Measurements from ENCODE around the gene OR4D6.
"Not testable (repeated sequence)": the region's sequence is repeated elsewhere in the genome, so short reads cannot be mapped to it uniquely, and the experiment has no call there.

Gene OR4D6

DNA sequence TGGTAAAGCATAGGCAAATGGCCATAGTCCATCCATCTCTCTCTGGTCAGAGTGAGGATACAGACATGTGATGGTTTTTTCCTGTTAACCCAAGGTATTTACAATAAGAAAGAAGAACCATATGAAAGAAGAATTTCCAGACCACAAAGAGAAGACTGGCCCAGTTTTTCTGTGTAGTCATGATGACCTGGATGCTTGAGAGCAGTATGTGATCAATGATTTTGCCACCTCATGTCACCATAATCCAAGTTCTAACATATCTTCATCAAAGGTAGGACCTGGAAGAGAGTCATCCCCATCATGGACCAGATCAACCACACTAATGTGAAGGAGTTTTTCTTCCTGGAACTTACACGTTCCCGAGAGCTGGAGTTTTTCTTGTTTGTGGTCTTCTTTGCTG is at the start of gene OR4D6:
TSS of gene OR4D6 (plus strand) at position 301 of the 400 bp plus-strand sequence. CDS start at position 301, 0 bp downstream.
- no peak for DNase-seq

DNA sequence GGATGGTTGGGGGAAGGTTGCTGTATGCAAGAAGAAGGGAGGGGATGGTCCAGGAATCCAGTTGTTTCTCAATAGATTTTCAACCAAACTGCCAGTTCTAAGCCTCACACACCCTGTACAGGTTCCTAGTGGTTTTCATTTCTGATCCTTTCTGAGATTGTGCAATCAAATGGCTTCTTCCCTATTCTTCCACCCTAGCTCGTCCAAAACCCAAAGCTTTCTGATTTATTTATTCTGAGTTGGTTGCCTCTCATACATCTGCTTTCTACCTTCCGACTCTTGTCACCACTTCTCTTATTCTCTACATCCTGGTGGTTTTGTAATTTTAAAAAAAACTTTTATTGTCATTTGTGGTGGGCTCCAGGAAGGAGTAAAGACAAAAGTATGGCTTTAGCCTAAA is 43.1 kb upstream of the OR4D6 start:
- DNase-seq: no peak

DNA sequence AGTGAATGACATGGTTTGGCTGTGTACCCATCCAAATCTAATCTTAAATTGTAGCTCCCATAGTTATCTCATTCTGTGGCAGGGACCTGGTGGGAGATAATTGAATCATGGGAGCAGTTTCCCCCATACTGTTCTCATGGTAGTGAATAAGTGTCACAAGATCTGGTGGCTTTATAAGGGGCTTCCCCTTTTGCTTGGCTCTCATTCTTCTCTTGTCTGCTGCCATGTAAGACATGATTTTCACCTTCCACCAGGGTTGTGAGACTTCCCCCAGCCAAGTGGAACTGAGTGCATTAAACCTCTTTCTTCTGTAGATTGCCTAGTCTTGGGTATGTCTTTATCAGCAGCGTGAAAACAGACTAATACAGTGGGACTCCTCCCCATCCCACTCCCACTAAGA is 41.6 kb upstream of the OR4D6 start:
- no peak for DNase-seq

DNA sequence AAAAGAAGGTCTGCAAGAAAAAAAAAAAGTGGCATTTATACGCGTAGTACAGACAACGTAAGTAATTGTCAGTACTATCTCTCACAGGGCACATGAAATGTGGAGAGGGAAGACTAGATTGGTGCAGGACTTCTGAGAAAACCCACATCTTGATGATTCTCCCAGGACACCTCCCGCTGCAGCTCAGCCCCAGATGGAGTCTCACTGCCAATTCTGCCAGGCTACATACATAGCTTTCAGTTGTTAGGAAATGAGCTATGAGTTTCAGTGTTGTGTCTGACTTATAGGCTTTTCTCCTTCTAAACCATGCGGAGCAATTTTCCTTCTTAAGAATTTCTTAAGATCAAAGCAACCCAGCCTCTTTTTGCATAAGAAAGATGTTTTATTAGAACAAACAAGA is 40.1 kb upstream of the OR4D6 start:
- DNase-seq: no peak

- DNase-seq: no peak
Measured at GRCh38 chr11:59417023-59417422, 39.7 kb upstream of the OR4D6 start.

DNA sequence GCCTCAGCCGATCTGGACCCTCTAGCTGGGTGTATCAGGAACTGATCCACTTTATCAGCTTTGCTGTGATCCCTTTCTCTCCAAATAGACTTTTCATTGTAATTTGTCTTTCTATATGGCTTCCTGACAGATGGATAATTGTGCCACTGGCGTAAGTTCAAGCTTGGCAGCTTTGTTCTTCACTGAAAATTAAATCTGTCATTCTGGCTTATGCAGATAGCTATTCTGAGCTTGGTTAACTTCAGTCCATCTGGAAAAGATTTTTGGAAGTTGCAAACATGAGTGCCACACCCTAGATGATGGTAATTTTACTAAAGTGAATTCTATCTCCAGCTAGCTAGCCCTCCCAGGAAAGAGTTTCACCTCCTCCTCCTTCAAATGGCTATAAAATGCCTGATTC is 38.6 kb upstream of the OR4D6 start:
- DNase-seq: no peak

- DNase-seq: no peak
Measured at GRCh38 chr11:59423835-59424234, 32.9 kb upstream of the OR4D6 start.

GRCh38 chr11:59425131-59425530 is 31.6 kb upstream of the OR4D6 start:
- no peak for DNase-seq

- DNase-seq: no peak
Measured at GRCh38 chr11:59426361-59427067, 30.2 kb upstream of the OR4D6 start, which contains the start of gene OR5A2. Gene OR5A2, minus strand, starts transcription at chr11:59426413. Its CDS starts 3,460 bp downstream, at chr11:59422953.

DNA sequence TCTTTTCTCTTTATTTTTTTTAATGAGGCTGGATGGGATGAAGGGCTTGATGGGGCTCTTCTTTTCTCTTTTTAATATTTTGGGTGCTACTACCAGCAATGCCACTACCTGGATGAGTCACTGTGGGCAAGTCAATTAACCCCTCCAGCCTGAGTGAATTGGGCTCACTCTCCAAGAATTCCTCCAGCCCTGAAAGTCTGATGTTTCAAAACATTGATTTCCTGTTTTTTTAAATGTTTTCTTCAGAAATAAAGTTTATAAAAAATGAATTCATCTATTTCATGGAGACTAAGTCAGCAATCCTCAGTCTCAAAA is 29.7 kb upstream of the OR4D6 start:
- DNase-seq: no peak

GRCh38 chr11:59429924-59430516 is 26.7 kb upstream of the OR4D6 start:
- peak; percentile 32 to 69 for DNase-seq

GRCh38 chr11:59436169-59436568 is 20.6 kb upstream of the OR4D6 start, which contains the start of gene OR5A1:
Gene OR5A1, plus strand, starts transcription at chr11:59436469. Its CDS starts 6,700 bp downstream, at chr11:59443169.
- no peak for DNase-seq

DNA sequence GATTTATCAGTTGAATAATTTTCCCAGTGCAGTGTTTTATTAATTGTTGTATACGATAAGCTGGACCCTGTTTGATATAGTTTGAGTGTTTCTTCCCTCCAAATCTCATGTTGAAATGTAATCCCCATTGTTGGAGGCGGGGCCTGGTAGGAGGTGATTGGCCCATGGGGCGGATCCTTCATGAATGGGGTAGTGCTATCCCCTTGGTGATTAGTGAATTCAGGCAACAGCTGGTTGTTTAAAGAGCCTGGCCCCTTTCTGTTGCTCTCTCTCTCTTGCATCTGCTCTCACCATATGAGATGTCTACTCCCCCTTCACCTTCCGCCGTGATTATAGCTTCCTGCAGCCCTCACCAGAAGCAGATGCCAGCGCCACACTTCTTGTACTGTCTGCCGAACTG is 19.0 kb upstream of the OR4D6 start:
- no peak for DNase-seq

DNA sequence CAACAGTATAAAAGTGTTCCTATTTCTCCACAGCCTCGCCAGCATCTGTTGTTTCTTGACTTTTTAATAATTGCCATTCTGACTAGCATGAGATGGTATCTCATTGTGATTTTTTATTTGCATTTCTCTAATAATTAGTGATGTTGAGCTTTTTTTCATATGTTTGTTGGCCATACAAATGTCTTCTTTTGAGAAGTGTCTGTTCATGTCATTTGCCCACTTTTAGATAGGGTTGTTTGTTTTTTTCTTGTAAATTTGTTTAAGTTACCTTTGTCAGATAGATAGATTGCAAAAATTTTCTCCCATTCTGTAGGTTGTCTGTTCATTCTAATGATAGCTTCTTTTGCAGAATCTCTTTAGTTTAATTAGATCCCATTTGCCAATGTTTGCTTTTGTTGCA is 11.1 kb upstream of the OR4D6 start:
- DNase-seq: not testable (repeated sequence)

- DNase-seq: no peak
Measured at GRCh38 chr11:59448484-59448883, 8.3 kb upstream of the OR4D6 start.

GRCh38 chr11:59459916-59460315 is 3.2 kb downstream of the OR4D6 start:
- no peak for DNase-seq

DNA sequence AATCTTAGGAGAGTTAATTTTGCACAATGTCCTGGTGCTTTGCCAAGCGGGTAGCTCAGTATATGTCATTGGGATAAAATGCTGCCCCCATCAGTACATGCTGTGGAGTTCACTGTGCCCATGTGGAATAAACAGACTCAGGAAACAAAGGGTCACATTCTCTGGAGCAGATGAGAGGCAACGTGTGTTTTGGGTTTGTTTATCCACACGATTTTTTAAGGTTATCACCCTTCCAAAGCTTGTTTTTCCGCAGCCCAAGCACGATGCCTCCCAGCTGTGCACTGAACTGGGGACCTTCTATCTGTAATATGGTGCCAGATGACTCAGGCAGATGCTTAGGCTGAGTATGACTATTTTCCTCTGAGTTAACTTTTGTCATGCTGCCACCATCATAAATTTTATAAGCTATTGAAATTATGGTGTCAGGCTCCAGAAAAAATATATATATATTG is 6.5 kb downstream of the OR4D6 start:
- no peak for DNase-seq

GRCh38 chr11:59473015-59473414 is 16.3 kb downstream of the OR4D6 start, which contains the start of gene OR4D10:
Gene OR4D10, plus strand, starts transcription at chr11:59473315. Its CDS starts 4,115 bp downstream, at chr11:59477430.
- DNase-seq: no peak

DNA sequence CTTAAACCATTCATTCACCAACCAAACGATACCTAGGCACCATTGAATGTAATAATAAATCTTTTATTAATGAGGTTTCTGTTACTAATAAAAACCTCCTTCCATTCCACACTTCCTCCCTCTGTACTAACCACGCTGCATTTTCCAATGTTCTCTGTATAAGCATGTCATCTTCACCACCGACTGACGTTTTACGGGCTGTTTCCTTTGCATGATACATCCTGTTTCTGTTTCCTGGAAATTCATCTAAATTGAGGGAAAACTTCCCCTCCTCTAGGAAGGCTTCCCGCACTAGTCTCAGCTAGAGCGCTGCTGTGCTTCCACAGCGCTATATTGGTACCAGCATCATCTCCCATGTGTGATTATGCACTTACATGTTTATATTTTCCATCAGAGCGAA is 18.4 kb downstream of the OR4D6 start:
- DNase-seq: no peak

GRCh38 chr11:59479906-59480305 is 23.1 kb downstream of the OR4D6 start:
- DNase-seq: no peak

GRCh38 chr11:59480359-59480758 is 23.6 kb downstream of the OR4D6 start:
- no peak for DNase-seq

DNA sequence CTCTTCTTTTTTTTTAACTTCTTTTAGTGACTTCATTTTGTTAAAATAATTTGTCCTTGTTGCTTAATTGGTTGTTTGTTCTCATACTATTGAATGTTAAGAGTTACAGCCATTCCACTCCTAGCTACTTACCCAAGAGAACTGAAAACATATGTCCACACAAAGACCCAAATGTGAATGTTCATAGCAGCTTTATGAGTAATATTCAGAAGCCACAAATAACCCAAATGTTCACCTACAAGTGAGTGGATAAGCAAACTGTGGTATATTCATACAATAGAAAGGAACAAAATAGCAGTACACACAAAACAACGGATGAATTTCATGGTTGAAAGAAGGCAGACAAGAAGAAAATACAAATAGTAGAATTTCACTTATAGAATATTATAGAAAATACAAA is 45.2 kb downstream of the OR4D6 start:
- no peak for DNase-seq

- DNase-seq: no peak
Measured at GRCh38 chr11:59503276-59503675, 46.5 kb downstream of the OR4D6 start, which contains the start of gene OR4D11. Gene OR4D11, plus strand, starts transcription at chr11:59503576. Its CDS starts 0 bp downstream, at chr11:59503576.

Measured in CD4-positive, alpha-beta T cell treated with Interleukin-4 for 1 hour (primary cell).